ENCODE results near the gene RBBP6.
A peak's percentile ranks its signal among the peaks of the same experiment; 100 is the strongest.

RBBP6 gene

GRCh38 chr16:24525970-24526559, 13.3 kb upstream of the RBBP6 start:
- no peak for DNase-seq

DNA sequence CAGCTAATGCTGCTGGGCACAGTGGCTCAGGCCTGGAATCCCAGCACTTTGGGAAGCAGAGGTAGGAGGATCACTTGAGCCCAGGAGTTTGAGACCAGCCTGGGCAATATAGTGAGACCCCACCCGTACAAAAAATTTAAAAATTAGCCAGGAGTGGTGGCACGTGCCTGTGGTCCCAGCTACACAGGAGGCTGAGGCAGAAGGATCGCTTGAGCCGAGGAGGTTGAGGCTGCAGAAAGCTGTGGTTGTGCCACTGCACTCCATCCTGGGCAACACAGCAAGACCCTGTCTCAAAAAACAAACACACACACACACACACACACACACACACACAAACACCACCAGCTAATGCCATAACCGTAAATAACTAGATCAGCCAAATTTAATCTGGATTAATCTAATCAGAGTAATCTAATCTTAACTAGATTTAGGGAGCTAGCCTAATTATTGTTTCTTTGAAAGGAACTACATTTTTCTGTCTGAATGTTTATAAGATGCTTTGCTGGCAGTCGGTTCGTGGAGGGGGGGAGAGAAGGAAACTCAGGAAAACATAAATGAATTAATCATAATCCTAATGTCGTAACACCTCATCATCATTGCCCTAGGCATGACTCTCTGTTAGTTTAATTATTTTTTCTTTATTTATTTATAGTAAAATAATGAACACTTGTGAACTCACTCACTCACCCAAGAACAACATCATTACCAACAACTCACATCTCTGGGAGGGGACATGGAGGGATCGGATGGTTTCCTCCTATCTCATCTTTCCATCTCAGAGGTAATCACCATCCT, 12.5 kb upstream of the RBBP6 start:
- no peak for DNase-seq

DNA sequence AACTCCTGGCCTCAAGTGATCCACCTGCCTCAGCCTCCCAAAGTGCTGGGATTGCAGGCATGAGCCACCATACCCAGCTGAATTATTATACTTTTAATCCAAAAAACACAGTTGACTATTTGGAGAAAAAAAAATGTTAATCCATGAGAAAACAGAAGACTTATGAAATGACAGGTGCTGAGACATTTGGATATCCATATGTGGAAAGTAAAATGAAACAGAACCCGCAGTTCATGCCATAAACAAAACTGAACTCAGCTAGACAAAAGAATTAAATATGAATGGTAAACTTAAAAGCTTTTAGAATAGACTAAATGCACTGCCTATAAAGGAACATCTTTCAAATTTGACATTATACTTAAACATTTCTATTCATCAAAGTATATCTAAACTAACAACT, 8.2 kb upstream of the RBBP6 start:
- no peak for DNase-seq

DNA sequence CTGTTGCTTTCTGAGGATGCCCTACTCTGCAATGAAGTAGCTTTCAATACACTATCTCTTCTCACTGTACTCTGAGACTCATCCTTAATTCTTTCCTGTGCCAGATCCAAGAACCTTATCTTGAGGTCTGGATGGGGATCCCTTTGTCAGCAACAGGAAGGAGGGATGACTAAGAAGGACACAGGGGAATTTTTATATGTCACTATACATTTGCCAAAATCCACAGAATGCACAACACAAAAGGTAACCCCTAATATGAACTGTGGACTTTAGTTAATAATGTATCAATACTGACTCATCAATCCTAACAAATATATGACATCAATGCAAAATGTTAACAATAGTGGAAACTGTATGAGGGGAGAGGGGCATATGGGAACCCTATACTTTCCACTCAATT, 4.7 kb upstream of the RBBP6 start:
- no peak for DNase-seq

- no peak for DNase-seq
Measured at GRCh38 chr16:24535827-24536226, 3.5 kb upstream of the RBBP6 start.

DNA sequence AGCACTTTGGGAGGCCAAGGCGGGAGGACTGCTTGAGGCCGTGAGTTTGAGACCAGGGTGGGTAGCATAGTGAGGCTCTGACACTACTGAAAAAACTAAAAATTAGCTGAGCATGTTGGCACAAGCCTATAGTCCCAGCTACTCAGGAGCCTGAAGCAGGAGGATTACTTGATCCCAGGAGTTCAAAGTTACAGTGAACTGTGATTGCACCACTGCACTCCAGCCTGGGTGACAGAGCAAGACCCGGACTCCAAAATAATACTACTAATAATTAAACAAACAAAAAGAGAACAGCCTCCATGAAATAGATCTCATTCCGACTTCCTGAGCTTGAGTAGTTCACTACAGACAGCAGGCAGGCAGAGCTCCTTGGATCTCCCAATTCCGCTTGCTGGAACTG, 2.7 kb upstream of the RBBP6 start:
- no peak for DNase-seq

GRCh38 chr16:24537474-24538337, 1.7 kb upstream of the RBBP6 start:
- DNase-seq = no peak

GRCh38 chr16:24538756-24539294, 541 bp upstream of the RBBP6 start:
- no peak for DNase-seq

DNA sequence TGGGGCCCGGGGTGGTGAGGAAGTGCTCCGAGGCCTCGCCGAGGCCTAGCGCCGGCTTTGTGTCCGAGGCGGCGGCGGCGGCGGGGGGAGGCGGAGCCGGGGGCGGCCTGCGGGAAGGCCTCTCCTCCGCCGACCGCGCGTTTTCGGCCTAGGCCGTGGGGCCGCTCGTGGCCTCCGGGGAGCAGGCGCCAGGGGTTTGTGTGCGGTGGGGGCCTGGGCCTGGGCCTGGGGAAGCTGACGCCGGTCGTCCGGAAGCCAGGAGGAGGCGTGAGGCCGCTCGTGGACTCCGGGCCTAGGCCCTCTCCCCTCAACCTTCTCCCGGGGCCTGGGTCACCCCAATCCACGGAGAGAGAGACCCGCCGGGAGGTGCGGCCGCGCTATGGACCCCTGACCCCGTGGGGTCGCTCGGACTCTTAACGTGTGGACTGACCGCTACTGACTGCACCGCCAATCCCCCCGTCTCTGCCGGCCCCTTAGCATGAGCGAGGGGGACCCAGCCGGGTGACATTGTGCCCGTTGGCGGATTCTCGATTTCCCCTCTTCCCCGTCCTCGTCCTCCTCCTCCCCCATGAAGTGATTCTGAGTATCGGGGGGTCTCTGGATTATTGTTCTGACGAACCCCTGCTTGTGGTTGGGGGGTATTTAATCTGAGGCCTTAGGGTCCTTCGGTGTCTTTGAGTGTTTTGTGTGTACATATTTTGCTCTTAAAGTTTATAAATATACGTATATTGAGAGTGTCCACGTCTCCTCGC, 660 bp downstream of the RBBP6 start:
- peak; percentile 42 to 70 for DNase-seq

DNA sequence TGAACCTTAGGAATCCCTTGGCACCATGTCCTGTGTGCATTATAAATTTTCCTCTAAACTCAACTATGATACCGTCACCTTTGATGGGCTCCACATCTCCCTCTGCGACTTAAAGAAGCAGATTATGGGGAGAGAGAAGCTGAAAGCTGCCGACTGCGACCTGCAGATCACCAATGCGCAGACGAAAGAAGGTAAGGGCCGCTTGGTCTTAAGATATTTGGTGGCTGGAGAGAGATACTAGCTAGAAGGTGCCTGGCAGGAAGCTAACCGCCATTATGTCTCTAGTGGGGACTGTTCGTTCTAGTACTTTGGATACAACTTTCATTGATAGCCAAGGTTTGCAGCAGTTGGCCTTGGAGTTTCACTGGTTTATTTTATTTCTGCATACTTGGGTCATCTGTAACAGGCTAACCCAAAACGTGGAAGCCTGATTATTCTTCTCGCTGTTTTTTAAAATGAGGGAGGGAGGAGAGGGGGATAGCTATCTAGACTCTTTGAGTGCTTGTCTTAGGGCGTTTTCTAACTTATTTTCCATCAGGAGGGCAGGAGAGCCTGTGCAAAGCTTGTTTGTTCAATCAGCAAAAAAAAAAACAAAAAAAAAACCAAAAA, 1.3 kb downstream of the RBBP6 start:
- DNase-seq = peak in 1 of 2 donors; percentile 10

DNA sequence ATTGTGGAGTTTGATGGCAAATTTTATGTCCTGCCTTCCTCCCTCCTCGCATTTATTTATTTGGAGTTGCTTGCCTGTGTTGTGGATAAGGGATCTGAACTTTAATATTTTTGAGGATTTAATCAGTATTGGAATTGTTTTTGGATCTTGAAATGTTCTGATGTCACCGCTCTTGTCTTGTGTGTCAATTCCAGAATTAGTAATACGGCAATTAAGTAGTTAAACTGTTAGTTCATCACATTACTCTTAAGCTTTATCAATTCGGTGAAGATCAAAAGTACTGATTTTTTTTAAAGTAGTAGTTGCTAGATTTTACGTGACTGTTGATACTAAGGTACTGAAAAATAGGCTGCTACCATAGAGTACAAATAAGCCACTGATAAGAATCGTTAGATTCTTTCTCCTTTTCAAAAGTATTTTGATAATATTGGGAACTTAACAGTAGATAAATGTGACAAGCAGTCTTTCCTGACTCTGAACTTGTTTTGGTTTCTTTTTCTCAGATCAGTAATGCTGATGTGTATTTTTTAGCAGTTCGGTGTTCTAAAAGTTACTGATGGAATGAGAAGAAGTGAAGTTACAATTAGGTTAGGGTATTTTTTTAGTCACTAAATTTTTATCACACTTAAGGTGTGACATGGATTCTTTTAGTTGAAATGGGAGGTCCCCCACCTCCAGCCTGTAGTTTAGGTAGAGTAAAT, 2.0 kb downstream of the RBBP6 start:
- DNase-seq = no peak

GRCh38 chr16:24543949-24544348, 4.6 kb downstream of the RBBP6 start:
- DNase-seq = no peak

DNA sequence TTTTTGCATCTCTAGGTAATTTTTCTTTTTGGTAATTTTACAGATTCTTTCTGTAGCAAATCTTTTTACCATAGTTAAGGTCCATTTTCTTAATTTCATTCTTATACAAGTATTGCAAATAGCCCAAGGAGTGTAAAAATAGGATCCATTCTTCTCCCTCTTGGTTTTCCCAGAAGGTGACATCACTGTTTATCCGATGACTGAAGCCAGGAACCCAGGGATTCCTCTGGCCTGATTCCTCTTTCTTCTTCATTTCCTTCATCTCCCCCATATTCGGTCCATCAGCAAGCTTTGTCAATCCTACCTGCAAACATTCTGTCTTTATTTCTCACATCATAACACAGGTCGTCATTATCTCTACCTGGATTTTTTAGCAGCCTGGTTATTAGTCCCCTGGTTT, 5.3 kb downstream of the RBBP6 start:
- no peak for DNase-seq

DNA sequence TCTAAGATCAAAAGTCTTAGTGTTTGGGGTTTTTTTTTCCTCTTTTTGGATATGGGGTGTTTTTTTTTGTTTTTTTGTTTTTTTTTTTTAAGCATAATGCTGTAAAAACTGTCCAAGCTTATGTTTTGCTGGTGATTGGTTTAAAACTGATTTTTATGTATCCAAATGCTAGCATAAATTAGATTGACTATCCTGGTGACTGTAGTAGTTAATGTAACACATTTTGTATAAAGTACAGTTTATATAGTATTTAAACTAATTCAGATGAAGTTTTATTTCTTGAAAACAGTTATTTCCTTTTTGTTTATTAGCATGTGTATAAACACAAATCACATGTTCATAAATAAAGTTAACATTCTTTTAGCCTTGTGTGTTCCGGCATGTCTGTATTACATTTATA, 10.9 kb downstream of the RBBP6 start:
- DNase-seq = no peak

GRCh38 chr16:24552705-24553246, 13.4 kb downstream of the RBBP6 start:
- DNase-seq = no peak

GRCh38 chr16:24553983-24554382, 14.6 kb downstream of the RBBP6 start:
- no peak for DNase-seq

DNA sequence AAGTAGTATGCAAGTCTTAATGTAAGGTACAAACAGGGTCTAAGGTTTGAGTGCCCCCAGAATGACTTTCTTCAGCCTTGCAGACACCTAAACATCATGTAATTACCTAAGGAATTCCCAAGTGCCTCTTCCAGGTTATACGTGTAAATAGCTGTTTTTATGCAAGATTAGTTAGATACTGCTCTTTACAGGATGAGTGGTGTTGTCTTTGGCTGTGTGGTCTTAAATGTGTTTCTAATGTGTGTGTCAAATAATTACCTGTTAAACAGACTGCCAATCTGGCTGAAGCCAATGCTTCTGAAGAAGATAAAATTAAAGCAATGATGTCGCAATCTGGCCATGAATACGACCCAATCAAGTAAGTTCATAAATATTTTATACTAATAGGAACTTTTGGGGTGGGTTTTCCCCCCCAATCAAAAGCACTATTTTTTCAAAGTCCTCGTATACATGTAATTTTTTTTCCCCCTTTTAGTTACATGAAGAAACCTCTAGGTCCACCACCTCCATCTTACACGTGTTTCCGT, 16.0 kb downstream of the RBBP6 start:
- no peak for DNase-seq

GRCh38 chr16:24562811-24563210, 23.4 kb downstream of the RBBP6 start:
- DNase-seq = no peak

DNA sequence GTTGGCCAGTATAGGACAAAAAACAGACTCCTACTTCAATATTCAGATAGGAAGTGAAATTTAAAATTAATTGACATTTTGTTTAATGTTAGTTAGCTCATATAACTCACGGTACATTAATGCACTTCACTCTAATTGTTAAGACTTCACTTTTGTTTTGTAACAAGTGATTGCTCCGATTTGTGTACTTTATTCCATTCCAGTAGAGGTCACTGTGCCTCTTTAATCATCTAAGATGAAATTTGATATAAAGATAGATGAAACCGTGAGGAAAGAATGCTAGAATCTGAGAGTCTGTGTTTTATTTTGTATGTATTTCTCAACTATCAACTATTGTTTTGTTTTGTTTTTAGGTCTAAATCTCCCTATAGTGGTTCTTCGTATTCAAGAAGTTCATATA, 29.0 kb downstream of the RBBP6 start:
- DNase-seq = no peak

DNA sequence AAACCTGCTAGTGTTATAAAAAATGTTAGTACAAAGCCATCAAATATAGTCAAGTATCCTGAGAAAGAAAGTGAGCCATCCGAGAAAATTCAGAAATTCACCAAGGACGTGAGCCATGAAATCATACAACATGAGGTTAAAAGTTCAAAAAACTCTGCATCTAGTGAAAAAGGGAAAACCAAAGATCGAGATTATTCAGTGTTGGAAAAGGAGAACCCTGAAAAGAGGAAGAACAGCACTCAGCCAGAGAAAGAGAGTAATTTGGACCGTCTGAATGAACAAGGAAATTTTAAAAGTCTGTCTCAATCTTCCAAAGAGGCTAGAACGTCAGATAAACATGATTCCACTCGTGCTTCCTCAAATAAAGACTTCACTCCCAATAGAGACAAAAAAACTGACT, 31.7 kb downstream of the RBBP6 start:
- peak; percentile 4 to 61 for DNase-seq

DNA sequence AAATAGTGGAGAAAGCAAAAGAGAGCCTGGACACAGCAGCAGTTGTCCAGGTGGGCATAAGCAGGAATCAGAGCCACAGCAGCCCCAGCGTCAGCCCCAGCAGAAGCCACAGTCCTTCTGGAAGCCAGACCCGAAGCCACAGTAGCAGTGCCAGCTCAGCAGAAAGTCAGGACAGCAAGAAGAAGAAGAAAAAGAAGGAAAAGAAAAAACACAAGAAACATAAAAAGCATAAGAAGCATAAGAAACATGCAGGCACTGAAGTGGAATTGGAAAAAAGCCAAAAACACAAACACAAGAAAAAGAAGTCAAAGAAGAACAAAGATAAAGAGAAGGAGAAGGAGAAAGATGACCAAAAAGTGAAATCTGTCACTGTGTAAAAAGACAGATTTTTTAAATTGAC, 32.7 kb downstream of the RBBP6 start:
- DNase-seq = no peak

All from inflammatory macrophage (primary cell).